Nucleus accumbens (tissue), 56 donors: ENCODE results near the gene RUNX1.
"Not testable (repeated sequence)": the region's sequence is repeated elsewhere in the genome, so short reads cannot be mapped to it uniquely, and the experiment has no call there.

Experiments
- DNase-seq, 56 donors: peaks; one replicate each; lab custom pipeline; 2025; lab: John Stamatoyannopoulos, UW

Gene RUNX1

GRCh38 chr21:34956416-34957316 is 92.4 kb downstream of the RUNX1 start:
- no peak for DNase-seq

GRCh38 chr21:34953950-34954349 is 95.2 kb downstream of the RUNX1 start:
- DNase-seq, result no peak

- no peak for DNase-seq
Observed at GRCh38 chr21:34952701-34953100, 96.4 kb downstream of the RUNX1 start.

GRCh38 chr21:34951868-34952267 is 97.2 kb downstream of the RUNX1 start:
- not testable (repeated sequence) for DNase-seq

GRCh38 chr21:34950980-34951379 is 98.1 kb downstream of the RUNX1 start:
- no peak for DNase-seq

- no peak for DNase-seq
Observed at GRCh38 chr21:34949499-34949898, 99.6 kb downstream of the RUNX1 start.

- no peak for DNase-seq
Observed at GRCh38 chr21:34949030-34949429, 100.1 kb downstream of the RUNX1 start.

- no peak for DNase-seq
Observed at GRCh38 chr21:34948157-34948556, 100.9 kb downstream of the RUNX1 start.

- DNase-seq, result no peak
Observed at GRCh38 chr21:34946916-34947534, 102.1 kb downstream of the RUNX1 start.

- DNase-seq, result no peak
Observed at GRCh38 chr21:34946385-34946840, 102.7 kb downstream of the RUNX1 start.

GRCh38 chr21:34945288-34945687 is 103.8 kb downstream of the RUNX1 start:
- no peak for DNase-seq

GRCh38 chr21:34944015-34944755 is 104.9 kb downstream of the RUNX1 start:
- no peak for DNase-seq

- no peak for DNase-seq
Observed at GRCh38 chr21:34942911-34943310, 106.2 kb downstream of the RUNX1 start.

- no peak for DNase-seq
Observed at GRCh38 chr21:34941162-34941561, 107.9 kb downstream of the RUNX1 start.

GRCh38 chr21:34939673-34940331 is 109.3 kb downstream of the RUNX1 start:
- no peak for DNase-seq

- DNase-seq, result no peak
Observed at GRCh38 chr21:34938089-34938764, 110.9 kb downstream of the RUNX1 start.

- no peak for DNase-seq
Observed at GRCh38 chr21:34936883-34937563, 112.1 kb downstream of the RUNX1 start.

GRCh38 chr21:34936371-34936789 is 112.7 kb downstream of the RUNX1 start:
- DNase-seq, result no peak

GRCh38 chr21:34935898-34936297 is 113.2 kb downstream of the RUNX1 start:
- DNase-seq, result no peak
